KMS-11 (cell line): Measurements from ENCODE around the gene ABCC3.

Experiments
- H2AFZ ChIP-seq: fragments of 200-600 bp; sonication (generic); 2 replicates; pipeline ENCODE4 v1.6.1; 2016; ENCODE audit warnings: antibody characterized with exemption, mixed run types, low read depth
- H3K27ac ChIP-seq: fragments of 200-600 bp; sonication (generic); 2 replicates; pipeline ENCODE4 v1.6.1; 2016; ENCODE audit warnings: mild to moderate bottlenecking, mixed run types
- H3K27me3 ChIP-seq: fragments of 200-600 bp; sonication (generic); 2 replicates; pipeline ENCODE4 v1.6.1; 2017; ENCODE audit warnings: mild to moderate bottlenecking, low read depth, mixed run types, moderate library complexity; ENCODE audit not compliant: insufficient read depth
- H3K36me3 ChIP-seq: fragments of 200-600 bp; sonication (generic); 2 replicates; pipeline ENCODE4 v1.6.1; 2017; ENCODE audit warnings: mild to moderate bottlenecking, mixed run types; ENCODE audit not compliant: insufficient read depth
- H3K4me1 ChIP-seq: fragments of 200-600 bp; sonication (generic); 2 replicates; pipeline ENCODE4 v1.6.1; 2016; ENCODE audit warnings: mild to moderate bottlenecking, low read depth, mixed run types; ENCODE audit not compliant: poor library complexity, severe bottlenecking
- H3K4me2 ChIP-seq: fragments of 200-600 bp; sonication (generic); 2 replicates; pipeline ENCODE4 v1.7.0; 2016; ENCODE audit warnings: mild to moderate bottlenecking, mixed run types
- H3K4me3 ChIP-seq: fragments of 200-600 bp; sonication (generic); IDR thresholded peaks from 2 replicates; pipeline ENCODE4 v1.6.1; 2017; ENCODE audit warnings: low read depth, low read length, mixed read lengths; ENCODE audit not compliant: insufficient read depth
- H3K79me2 ChIP-seq: fragments of 200-600 bp; sonication (generic); 2 replicates; pipeline ENCODE4 v1.6.1; 2016; ENCODE audit warnings: low read depth, mixed run types; ENCODE audit not compliant: insufficient read depth
- H3K9ac ChIP-seq: fragments of 200-600 bp; sonication (generic); 2 replicates; pipeline ENCODE4 v1.6.1; 2016; ENCODE audit warnings: mild to moderate bottlenecking, mixed run types
- H4K20me1 ChIP-seq: fragments of 200-600 bp; sonication (generic); 2 replicates; pipeline ENCODE4 v1.6.1; 2016; ENCODE audit warnings: mild to moderate bottlenecking, mixed run types; ENCODE audit not compliant: insufficient read depth
- CTCF ChIP-seq: fragments of 200-600 bp; sonication (generic); conservative IDR thresholded peaks from 2 replicates; pipeline ENCODE4 v1.6.1; 2017; ENCODE audit warnings: low read depth, mild to moderate bottlenecking, antibody characterized with exemption, low read length, moderate library complexity, mixed read lengths

The ABCC3 gene

DNA sequence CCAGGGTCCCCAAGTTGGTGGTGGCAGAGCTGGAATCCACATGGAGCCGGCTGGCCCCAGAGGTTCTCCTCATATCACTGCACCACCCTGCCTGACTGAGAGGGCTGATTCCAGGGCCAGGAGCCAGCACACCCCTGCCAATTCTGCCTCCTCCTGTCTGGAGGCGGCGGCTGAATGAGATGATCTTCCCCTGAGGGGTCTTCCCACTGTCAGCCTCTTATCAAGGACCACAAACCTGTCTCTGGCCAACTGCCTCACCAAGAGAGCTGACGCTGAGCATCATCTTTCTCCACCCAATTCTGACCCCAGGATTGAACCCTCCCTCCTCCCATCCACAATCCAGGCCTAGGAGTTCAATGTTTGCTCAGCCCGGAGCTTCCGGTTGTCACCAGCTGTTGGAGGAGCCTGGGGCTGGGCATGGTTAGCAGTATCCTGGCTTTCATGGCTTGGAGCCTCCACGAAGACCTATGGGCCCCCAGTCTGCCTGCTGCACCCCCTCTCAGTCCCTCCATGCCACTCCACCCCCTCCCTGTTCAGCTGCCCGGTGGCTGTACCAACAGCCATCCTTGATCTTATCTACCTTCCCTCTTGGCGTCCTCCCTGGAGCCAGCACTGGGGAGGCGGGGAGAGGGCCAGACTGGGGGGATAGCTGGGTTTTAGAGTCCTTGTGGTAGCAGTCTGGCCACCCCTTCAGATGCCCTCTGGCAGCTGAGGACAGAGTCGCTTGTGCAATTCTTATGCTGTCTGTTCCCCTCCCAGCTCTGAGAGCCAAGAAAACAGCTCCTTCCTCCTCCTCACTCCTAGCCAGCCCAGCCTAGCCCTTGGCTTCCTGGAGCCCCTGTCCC, 25.6 kb downstream of the ABCC3 start:
- Histone ChIP-seq H3K36me3 (no peaks in the 10 kb centered on the region), H2AFZ (peak overlapping the region; percentile 91; the same call in 1 of the 2 replicates), H3K27ac (no peak overlapping the region), H3K4me3 (no peak overlapping the region), H3K4me2 (no peak overlapping the region), H3K27me3 (no peaks in the 10 kb centered on the region), H3K4me1 (peaks cover 21% of the 10 kb centered on the region), H3K9ac (no peak overlapping the region), H4K20me1 (no peaks in the 10 kb centered on the region), H3K79me2 (no peaks in the 10 kb centered on the region)
- TF ChIP-seq CTCF = no peak

GRCh38 chr17:50660887-50661345, 26.2 kb downstream of the ABCC3 start:
- Histone ChIP-seq H3K36me3 (no peaks in the 10 kb centered on the region), H4K20me1 (no peaks in the 10 kb centered on the region), H2AFZ (peak overlapping the region; percentile 91; the same call in 1 of the 2 replicates), H3K4me3 (no peak overlapping the region), H3K27me3 (no peaks in the 10 kb centered on the region), H3K4me1 (peaks cover 21% of the 10 kb centered on the region), H3K27ac (peak overlapping the region; percentile 69; the same call in 1 of the 2 replicates), H3K4me2 (peak overlapping the region; percentile 78; the same call in 1 of the 2 replicates), H3K79me2 (no peaks in the 10 kb centered on the region), H3K9ac (peak overlapping the region; percentile 58; the same call in 1 of the 2 replicates)
- TF ChIP-seq CTCF = no peak

DNA sequence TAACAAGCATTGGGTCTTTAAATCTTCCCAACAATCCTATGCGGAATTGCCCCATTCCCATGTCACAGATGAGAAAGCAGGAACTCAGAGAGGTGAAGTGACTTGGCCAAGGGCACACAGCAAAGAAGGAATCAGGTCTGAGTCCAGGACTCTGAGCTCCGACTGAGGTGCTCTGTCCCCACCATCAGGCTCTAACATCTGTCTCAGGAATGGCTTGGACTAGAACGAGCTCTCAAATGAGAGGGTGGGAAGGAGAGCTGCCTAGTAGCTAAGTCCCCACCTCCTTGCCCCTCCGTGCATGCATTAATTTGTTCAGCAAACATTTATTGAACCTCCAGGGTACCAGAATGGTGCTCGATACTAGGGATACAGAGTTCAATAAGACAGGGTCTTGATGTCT, 26.7 kb downstream of the ABCC3 start:
- Histone ChIP-seq H3K4me2 (peak overlapping the region; percentile 78), H4K20me1 (no peaks in the 10 kb centered on the region), H3K9ac (peak overlapping the region; percentile 58; the same call in 1 of the 2 replicates), H3K27ac (peak overlapping the region; percentile 69), H3K79me2 (no peaks in the 10 kb centered on the region), H3K27me3 (no peaks in the 10 kb centered on the region), H3K4me3 (no peak overlapping the region), H2AFZ (peak overlapping the region; percentile 91), H3K4me1 (peaks cover 21% of the 10 kb centered on the region), H3K36me3 (no peaks in the 10 kb centered on the region)
- TF ChIP-seq CTCF = no peak

DNA sequence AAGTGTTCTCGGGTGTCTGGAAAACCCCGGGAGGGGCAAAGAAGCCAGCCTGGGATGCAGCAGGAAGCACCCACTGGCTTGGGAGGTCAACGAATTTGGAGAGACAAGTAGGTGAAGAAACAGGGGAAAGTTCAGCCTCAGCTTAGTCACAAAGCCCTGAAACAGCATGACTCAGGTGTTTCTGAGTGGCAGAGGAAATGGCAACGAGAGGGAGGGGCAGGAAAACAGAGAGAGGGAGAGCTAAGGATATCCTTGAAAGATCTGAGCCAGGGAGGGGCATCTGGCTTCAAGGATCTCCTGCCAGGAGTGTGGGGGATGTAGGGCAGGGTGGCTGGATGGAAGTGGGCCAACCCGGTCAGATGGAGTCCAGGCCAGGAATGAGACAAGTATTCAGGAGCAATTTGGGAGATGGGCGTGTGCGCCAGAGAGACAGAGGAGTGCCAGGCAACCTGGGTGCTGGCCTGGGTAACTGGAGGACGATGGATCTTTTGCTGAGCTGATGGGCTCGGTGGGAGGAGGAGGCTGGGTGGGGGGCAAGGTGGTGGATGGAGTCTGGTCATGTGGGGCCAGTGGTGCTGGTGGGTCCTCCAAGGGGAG, 27.2 kb downstream of the ABCC3 start:
- Histone ChIP-seq H3K27ac (peak overlapping the region; percentile 69), H4K20me1 (no peaks in the 10 kb centered on the region), H3K4me2 (peak overlapping the region; percentile 78), H3K4me3 (no peak overlapping the region), H3K79me2 (no peaks in the 10 kb centered on the region), H3K4me1 (peaks cover 21% of the 10 kb centered on the region), H3K36me3 (no peaks in the 10 kb centered on the region), H3K9ac (peak overlapping the region; percentile 58; the same call in 1 of the 2 replicates), H3K27me3 (no peaks in the 10 kb centered on the region), H2AFZ (peak overlapping the region; percentile 91)
- TF ChIP-seq CTCF = no peak
